ENCODE results near the gene PSMA4. TPM values are rescaled to one million over a fixed set of nuclear protein-coding genes. Genes with fewer than 3 reads are reported as not detected.

The PSMA4 gene
- total RNA-seq, 1 donor: 214 TPM

- H2AFZ ChIP-seq (ENCODE audit: low read length): no peak overlapping the region
- H3K27ac ChIP-seq (ENCODE audit: low read depth, low read length): no peak overlapping the region
- TF ChIP-seq CTCF (IDR thresholded peaks at IDR 0.05; ENCODE audit: extremely low read depth, low read depth, low read length): no peak
- H3K4me3 ChIP-seq (ENCODE audit: insufficient read depth, low read length): no peak overlapping the region
- H3K36me3 ChIP-seq (ENCODE audit: insufficient read depth, low read length): no peaks in the 10 kb centered on the region
- H3K79me2 ChIP-seq (ENCODE audit: insufficient read depth, low read length): no peaks in the 10 kb centered on the region
- no peak for DNase-seq (ENCODE audit: insufficient read length, low spot score, missing footprints)
- H3K4me1 ChIP-seq (ENCODE audit: insufficient read depth, low read length): no peaks in the 10 kb centered on the region
- H4K20me1 ChIP-seq (ENCODE audit: insufficient read depth, low read length): no peaks in the 10 kb centered on the region
- no peaks in the 10 kb centered on the region for H3K9me3 ChIP-seq (ENCODE audit: low read depth, low read length)
- H3K4me2 ChIP-seq (ENCODE audit: insufficient read depth, low read length): no peak overlapping the region
- peaks cover 3% of the 10 kb centered on the region for H3K27me3 ChIP-seq (ENCODE audit: insufficient read depth, low read length)
These were observed 34.7 kb downstream of the PSMA4 start for GRCh38 chr15:78574944-78575343.

GRCh38 chr15:78597583-78597982 lies 57.3 kb downstream of the PSMA4 start:
- Histone ChIP-seq H3K9me3 (ENCODE audit: low read depth, low read length) (no peaks in the 10 kb centered on the region), H3K27ac (ENCODE audit: low read depth, low read length) (no peak overlapping the region), H3K4me3 (ENCODE audit: insufficient read depth, low read length) (no peak overlapping the region), H3K79me2 (ENCODE audit: insufficient read depth, low read length) (no peaks in the 10 kb centered on the region), H3K27me3 (ENCODE audit: insufficient read depth, low read length) (no peaks in the 10 kb centered on the region), H2AFZ (ENCODE audit: low read length) (no peak overlapping the region), H3K4me1 (ENCODE audit: insufficient read depth, low read length) (no peaks in the 10 kb centered on the region), H4K20me1 (ENCODE audit: insufficient read depth, low read length) (no peaks in the 10 kb centered on the region), H3K36me3 (ENCODE audit: insufficient read depth, low read length) (no peaks in the 10 kb centered on the region), H3K4me2 (ENCODE audit: insufficient read depth, low read length) (no peak overlapping the region)
- TF ChIP-seq CTCF (IDR thresholded peaks at IDR 0.05; ENCODE audit: extremely low read depth, low read depth, low read length): no peak
- no peak for DNase-seq (ENCODE audit: insufficient read length, low spot score, missing footprints)

- H2AFZ ChIP-seq (ENCODE audit: low read length): no peak overlapping the region
These were observed 58.1 kb downstream of the PSMA4 start for GRCh38 chr15:78598348-78598747.

GRCh38 chr15:78599189-78599588 lies 58.9 kb downstream of the PSMA4 start:
- DNase-seq (ENCODE audit: insufficient read length, low spot score, missing footprints): no peak
- Histone ChIP-seq H4K20me1 (ENCODE audit: insufficient read depth, low read length) (no peaks in the 10 kb centered on the region), H3K27ac (ENCODE audit: low read depth, low read length) (no peak overlapping the region), H3K36me3 (ENCODE audit: insufficient read depth, low read length) (no peaks in the 10 kb centered on the region), H3K79me2 (ENCODE audit: insufficient read depth, low read length) (no peaks in the 10 kb centered on the region), H3K27me3 (ENCODE audit: insufficient read depth, low read length) (no peaks in the 10 kb centered on the region), H3K4me2 (ENCODE audit: insufficient read depth, low read length) (no peak overlapping the region), H3K4me1 (ENCODE audit: insufficient read depth, low read length) (no peaks in the 10 kb centered on the region), H3K4me3 (ENCODE audit: insufficient read depth, low read length) (no peak overlapping the region), H2AFZ (ENCODE audit: low read length) (no peak overlapping the region), H3K9me3 (ENCODE audit: low read depth, low read length) (no peaks in the 10 kb centered on the region)
- TF ChIP-seq CTCF (IDR thresholded peaks at IDR 0.05; ENCODE audit: extremely low read depth, low read depth, low read length): no peak

More at GRCh38 chr15:78598348-78598747, 58.1 kb downstream of the PSMA4 start:
- Histone ChIP-seq H3K79me2 (ENCODE audit: insufficient read depth, low read length) (no peaks in the 10 kb centered on the region), H3K4me1 (ENCODE audit: insufficient read depth, low read length) (no peaks in the 10 kb centered on the region), H3K27me3 (ENCODE audit: insufficient read depth, low read length) (no peaks in the 10 kb centered on the region), H3K36me3 (ENCODE audit: insufficient read depth, low read length) (no peaks in the 10 kb centered on the region), H3K4me2 (ENCODE audit: insufficient read depth, low read length) (no peak overlapping the region), H3K4me3 (ENCODE audit: insufficient read depth, low read length) (no peak overlapping the region), H3K9me3 (ENCODE audit: low read depth, low read length) (no peaks in the 10 kb centered on the region), H4K20me1 (ENCODE audit: insufficient read depth, low read length) (no peaks in the 10 kb centered on the region), H3K27ac (ENCODE audit: low read depth, low read length) (no peak overlapping the region)
- no peak for TF ChIP-seq CTCF (IDR thresholded peaks at IDR 0.05; ENCODE audit: extremely low read depth, low read depth, low read length)
- no peak for DNase-seq (ENCODE audit: insufficient read length, low spot score, missing footprints)

Small RNAs within 50 kb of the gene (small RNA-seq; reads per million reads assigned to genes)
- not detected for gene AC067863.2

Other genes starting within 250 kb of the PSMA4 start
- 62.6 and 64.8 TPM in 2 replicates for gene SKIC8, start 240.8 kb upstream of the PSMA4 start, total RNA-seq
- not detected in 2 replicates for gene CRABP1, start 200.1 kb upstream of the PSMA4 start, total RNA-seq
- 26.8 and 27.1 TPM in 2 replicates for gene IREB2, start 102.2 kb upstream of the PSMA4 start, total RNA-seq
- gene HYKK, start 32.9 kb upstream of the PSMA4 start, total RNA-seq: 4.1 and 5.1 TPM in 2 replicates
- 0.29 and 0.36 TPM in 2 replicates for gene CHRNA5, start 25.1 kb downstream of the PSMA4 start, total RNA-seq
- not detected in 2 replicates for gene CHRNA3, start 80.6 kb downstream of the PSMA4 start, total RNA-seq
- not detected in 2 replicates for gene CHRNB4, start 100.8 kb downstream of the PSMA4 start, total RNA-seq

All from osteoblast (primary cell).